Stimulated activated naive CD8-positive, alpha-beta T cell treated with anti-CD3 and anti-CD28 coated beads, Interleukin-15, amount 100 ng/mL, for 72 hours (primary cell): ENCODE results near the gene DDOST.
A peak's percentile ranks its signal among the peaks of the same experiment; 100 is the strongest.

ENCODE experiments used
- ATAC-seq: fragments of 150-1000 bp; cut with Tn5 transposase; 2 replicates; pipeline ENCODE4 v1.10.0; 2021; ENCODE audit warnings: mild to moderate bottlenecking, moderate library complexity
- DNase-seq, 2 donors: peaks; one replicate each; pipeline ENCODE4 v3.0.0; 2021 to 2022
- H3K27ac Mint-ChIP-seq, 2 donors: one replicate each; pipeline ENCODE4 v1.8.0; 2022; ENCODE audit warnings: mild to moderate bottlenecking in 2 of 2, mixed read lengths in 2 of 2, moderate library complexity in 2 of 2
- H3K27me3 Mint-ChIP-seq: one replicate; pipeline ENCODE4 v1.8.0; 2022; ENCODE audit warnings: mixed read lengths
- H3K4me1 Mint-ChIP-seq: one replicate; pipeline ENCODE4 v1.8.0; 2022; ENCODE audit warnings: mild to moderate bottlenecking, mixed read lengths
- H3K4me3 Mint-ChIP-seq, 2 donors: one replicate each; pipeline ENCODE4 v1.8.0; 2022; ENCODE audit warnings: mild to moderate bottlenecking in 2 of 2, mixed read lengths in 2 of 2, moderate library complexity in 1 of 2
- H3K9me3 Mint-ChIP-seq, 2 donors: one replicate each; pipeline ENCODE4 v1.8.0; 2022; ENCODE audit warnings: mixed read lengths in 2 of 2

The DDOST gene

GRCh38 chr1:20657024-20657423 lies 4.1 kb downstream of the DDOST start:
- Mint-ChIP-seq H3K27ac (peak overlapping the region; percentile 83 to 93), H3K27me3 (no peaks in the 10 kb centered on the region), H3K9me3 (no peaks in the 10 kb centered on the region), H3K4me3 (peak overlapping the region in 1 of 2 donors; percentile 14), H3K4me1 (peaks cover 48% of the 10 kb centered on the region)
- no peak for ATAC-seq
- no peak for DNase-seq

GRCh38 chr1:20654104-20654690 lies 7.0 kb downstream of the DDOST start:
- no peak overlapping the region for H3K27ac Mint-ChIP-seq

GRCh38 chr1:20652300-20652699 lies 8.9 kb downstream of the DDOST start:
- Mint-ChIP-seq H3K27ac (no peak overlapping the region), H3K4me1 (peaks cover 10% of the 10 kb centered on the region), H3K4me3 (no peak overlapping the region), H3K9me3 (no peaks in the 10 kb centered on the region), H3K27me3 (no peaks in the 10 kb centered on the region)
- ATAC-seq (no peak), DNase-seq (no peak)

More at GRCh38 chr1:20654104-20654690, 7.0 kb downstream of the DDOST start:
- ATAC-seq (no peak), DNase-seq (no peak)
- Mint-ChIP-seq H3K9me3 (no peaks in the 10 kb centered on the region), H3K27me3 (no peaks in the 10 kb centered on the region), H3K4me3 (no peak overlapping the region), H3K4me1 (peaks cover 28% of the 10 kb centered on the region)

- Mint-ChIP-seq H3K27ac (peak overlapping the region; percentile 60 to 84), H3K4me3 (no peak overlapping the region)
- ATAC-seq, result no peak
Measured at GRCh38 chr1:20648946-20649345, 12.2 kb downstream of the DDOST start.

GRCh38 chr1:20648438-20648837 lies 12.7 kb downstream of the DDOST start:
- H3K4me1 Mint-ChIP-seq, result no peaks in the 10 kb centered on the region
- H3K27ac Mint-ChIP-seq, result no peak overlapping the region
- H3K27me3 Mint-ChIP-seq, result no peaks in the 10 kb centered on the region
- DNase-seq, result no peak
- H3K9me3 Mint-ChIP-seq, result no peaks in the 10 kb centered on the region
- ATAC-seq, result no peak
- no peak overlapping the region for H3K4me3 Mint-ChIP-seq

More at GRCh38 chr1:20648946-20649345, 12.2 kb downstream of the DDOST start:
- no peaks in the 10 kb centered on the region for H3K4me1 Mint-ChIP-seq
- no peaks in the 10 kb centered on the region for H3K27me3 Mint-ChIP-seq
- DNase-seq, result no peak
- H3K9me3 Mint-ChIP-seq, result no peaks in the 10 kb centered on the region

- Mint-ChIP-seq H3K4me3 (no peak overlapping the region), H3K9me3 (no peaks in the 10 kb centered on the region), H3K4me1 (peaks cover 1% of the 10 kb centered on the region), H3K27ac (no peak overlapping the region), H3K27me3 (no peaks in the 10 kb centered on the region)
- ATAC-seq (no peak), DNase-seq (no peak)
Measured at GRCh38 chr1:20645414-20645813, 15.8 kb downstream of the DDOST start.

GRCh38 chr1:20644416-20644815 lies 16.8 kb downstream of the DDOST start:
- ATAC-seq (no peak), DNase-seq (no peak)
- Mint-ChIP-seq H3K9me3 (no peaks in the 10 kb centered on the region), H3K27me3 (no peaks in the 10 kb centered on the region), H3K4me1 (peaks cover 5% of the 10 kb centered on the region), H3K27ac (no peak overlapping the region), H3K4me3 (no peak overlapping the region)

GRCh38 chr1:20643080-20643479 lies 18.1 kb downstream of the DDOST start:
- no peak overlapping the region for H3K27ac Mint-ChIP-seq
- H3K9me3 Mint-ChIP-seq, result no peaks in the 10 kb centered on the region
- peaks cover 5% of the 10 kb centered on the region for H3K4me1 Mint-ChIP-seq
- DNase-seq (no peak), ATAC-seq (no peak)
- H3K4me3 Mint-ChIP-seq, result no peak overlapping the region
- no peaks in the 10 kb centered on the region for H3K27me3 Mint-ChIP-seq

- no peak overlapping the region for H3K4me3 Mint-ChIP-seq
- no peak for DNase-seq
- no peaks in the 10 kb centered on the region for H3K9me3 Mint-ChIP-seq
- no peaks in the 10 kb centered on the region for H3K27me3 Mint-ChIP-seq
- peak overlapping the region in 1 of 2 donors; percentile 7 for H3K27ac Mint-ChIP-seq
- no peak for ATAC-seq
- peaks cover 5% of the 10 kb centered on the region for H3K4me1 Mint-ChIP-seq
Measured at GRCh38 chr1:20641975-20642374, 19.2 kb downstream of the DDOST start.

DNA sequence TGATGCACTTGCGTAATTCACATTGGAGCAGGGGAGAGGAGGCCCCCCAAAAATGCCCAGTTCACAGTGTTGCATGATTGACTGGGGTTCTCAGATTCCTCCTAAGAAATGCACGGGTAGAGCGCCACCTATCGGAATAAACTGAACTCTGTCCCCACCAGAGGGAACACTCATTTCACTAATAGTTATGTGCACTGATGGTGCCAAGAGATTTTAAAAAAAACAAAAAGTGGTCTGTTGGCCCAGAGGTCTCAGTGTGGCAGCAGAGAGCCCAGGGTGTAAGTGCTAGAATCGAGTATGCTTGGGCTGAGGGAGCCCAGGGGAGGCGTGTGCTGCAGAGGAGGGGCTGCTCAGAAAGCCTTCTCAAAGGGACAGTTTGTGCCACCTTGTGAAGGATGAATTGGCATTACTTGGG lies 21.0 kb downstream of the DDOST start:
- Mint-ChIP-seq H3K9me3 (no peaks in the 10 kb centered on the region), H3K4me3 (no peak overlapping the region), H3K27me3 (no peaks in the 10 kb centered on the region), H3K4me1 (peaks cover 5% of the 10 kb centered on the region), H3K27ac (no peak overlapping the region)
- DNase-seq, result peak; percentile 55 to 63
- peak; percentile 83 for ATAC-seq

DNA sequence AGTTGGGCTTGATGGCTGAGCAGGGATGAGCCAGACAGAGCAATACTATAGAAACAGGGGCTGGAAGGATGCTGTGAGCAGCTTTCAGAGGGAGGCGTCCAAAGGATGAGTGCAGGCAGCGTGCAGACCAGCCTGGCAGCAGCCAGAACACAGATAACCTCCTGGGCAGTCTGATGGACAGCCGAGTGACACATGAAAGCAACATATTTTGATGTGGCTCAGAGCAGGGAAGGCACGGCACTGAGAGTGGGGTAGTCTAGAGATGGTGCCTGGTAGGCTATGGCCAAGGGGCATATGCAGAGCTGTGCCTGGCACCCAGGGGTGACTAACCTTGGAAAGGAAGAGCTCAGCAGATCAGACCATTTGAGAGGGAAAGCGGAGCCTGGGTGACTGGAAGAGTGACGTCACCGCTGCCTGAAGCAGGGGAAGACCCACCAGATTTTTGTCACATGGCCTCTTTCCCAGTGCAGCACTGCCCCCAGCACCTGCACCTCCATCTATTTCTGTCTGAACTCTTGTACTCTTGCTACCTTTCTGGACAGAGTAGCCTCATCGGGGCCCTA lies 24.3 kb downstream of the DDOST start:
- ATAC-seq (no peak), DNase-seq (no peak)
- H3K4me1 Mint-ChIP-seq, result peaks cover 15% of the 10 kb centered on the region
- H3K27ac Mint-ChIP-seq, result peak overlapping the region in 1 of 2 donors; percentile 3
- no peak overlapping the region for H3K4me3 Mint-ChIP-seq
- no peaks in the 10 kb centered on the region for H3K9me3 Mint-ChIP-seq
- H3K27me3 Mint-ChIP-seq, result no peaks in the 10 kb centered on the region

DNA sequence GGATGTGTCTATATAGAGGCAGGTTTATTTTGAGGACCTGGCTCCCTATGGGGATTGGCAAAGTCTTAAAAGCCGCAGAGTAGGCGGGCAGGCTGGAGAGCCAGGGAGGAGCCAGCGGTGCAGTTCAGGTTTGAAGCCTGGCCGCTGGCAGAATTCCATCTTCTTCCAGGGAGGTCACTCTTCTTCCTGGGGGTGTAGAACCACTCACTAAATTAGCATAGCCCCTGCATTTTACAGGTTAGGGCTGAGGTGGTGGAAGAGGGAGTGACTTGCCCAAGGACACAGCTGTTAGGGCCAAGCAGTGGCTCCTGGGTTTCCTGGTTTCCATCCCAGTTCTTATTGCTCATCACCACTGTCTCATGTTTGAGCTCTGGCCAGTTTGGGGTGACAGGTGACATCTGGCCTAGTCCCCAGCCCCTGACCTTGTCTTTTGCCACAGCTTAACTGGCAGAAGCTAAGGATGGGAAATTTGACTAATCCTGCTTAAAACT lies 26.5 kb downstream of the DDOST start:
- DNase-seq, result peak; percentile 17 to 23
- H3K4me3 Mint-ChIP-seq, result peak overlapping the region; percentile 85 to 95
- peak; percentile 58 for ATAC-seq

GRCh38 chr1:20634065-20634593 lies 27.0 kb downstream of the DDOST start:
- Mint-ChIP-seq H3K4me1 (peaks cover 10% of the 10 kb centered on the region), H3K4me3 (peak overlapping the region; percentile 85 to 95), H3K9me3 (peaks cover 2% of the 10 kb centered on the region in 2 donors), H3K27me3 (no peaks in the 10 kb centered on the region), H3K27ac (peak overlapping the region; percentile 84 to 93)
- ATAC-seq, result peak; percentile 19
- DNase-seq, result no peak

More for the DNA sequence above, 26.5 kb downstream of the DDOST start:
- H3K9me3 Mint-ChIP-seq, result no peaks in the 10 kb centered on the region
- H3K27me3 Mint-ChIP-seq, result no peaks in the 10 kb centered on the region
- peak overlapping the region in 1 of 2 donors; percentile 25 for H3K27ac Mint-ChIP-seq
- peaks cover 10% of the 10 kb centered on the region for H3K4me1 Mint-ChIP-seq

- Mint-ChIP-seq H3K9me3 (peaks cover 4 to 7% of the 10 kb centered on the region in 2 donors), H3K27me3 (peaks cover under 1% of the 10 kb centered on the region), H3K4me3 (peak within 1 kb of the TSS; percentile 85 to 95), H3K27ac (peak within 1 kb of the TSS; percentile 84 to 93), H3K4me1 (peaks cover 10% of the 10 kb centered on the region)
- DNase-seq (peak; percentile 88 to 97), ATAC-seq (peak; percentile 93)
Measured at GRCh38 chr1:20633190-20634064, 27.7 kb downstream of the DDOST start, which contains the start of gene PINK1. Gene PINK1 (plus strand): TSS chr1:20633458. CDS start chr1:20633549, 91 bp downstream.

- H3K27ac Mint-ChIP-seq, result no peak overlapping the region
- ATAC-seq (no peak), DNase-seq (no peak)
Measured at GRCh38 chr1:20632386-20632785, 28.8 kb downstream of the DDOST start.

More at GRCh38 chr1:20632386-20632785, 28.8 kb downstream of the DDOST start:
- Mint-ChIP-seq H3K4me3 (peak overlapping the region in 1 of 2 donors; percentile 63), H3K27me3 (peaks cover 10% of the 10 kb centered on the region), H3K4me1 (peaks cover 10% of the 10 kb centered on the region), H3K9me3 (peaks cover 4 to 7% of the 10 kb centered on the region in 2 donors)
